Chondrocyte (in vitro differentiated cells): ENCODE results near the gene CACNB3. TPM values are rescaled to one million over a fixed set of nuclear protein-coding genes. Genes with fewer than 3 reads are reported as not detected.

ENCODE experiments used
- DNase-seq: peaks from one replicate; pipeline ENCODE4 v3.0.0; 2021; ENCODE audit warnings: mixed read lengths, low spot score
- H3K27ac Mint-ChIP-seq: one replicate; pipeline ENCODE4 v1.8.0; 2021; ENCODE audit warnings: mild to moderate bottlenecking, moderate library complexity, mixed read lengths; ENCODE audit not compliant: unreplicated experiment
- H3K27me3 Mint-ChIP-seq: 2 replicates; pipeline ENCODE4 v1.8.0; 2021; ENCODE audit warnings: low read depth, mixed read lengths
- H3K36me3 Mint-ChIP-seq: 2 replicates; pipeline ENCODE4 v1.8.0; 2021; ENCODE audit warnings: low read depth, mixed read lengths
- H3K4me1 Mint-ChIP-seq: 2 replicates; pipeline ENCODE4 v1.8.0; 2021; ENCODE audit warnings: low read depth, mild to moderate bottlenecking, mixed read lengths
- H3K4me3 Mint-ChIP-seq: one replicate; pipeline ENCODE4 v1.8.0; 2021; ENCODE audit warnings: mild to moderate bottlenecking, moderate library complexity, mixed read lengths; ENCODE audit not compliant: unreplicated experiment
- H3K9me3 Mint-ChIP-seq: 2 replicates; pipeline ENCODE4 v1.8.0; 2021; ENCODE audit warnings: low read depth, mixed read lengths
- CTCF ChIP-seq: fragments of 200-600 bp; sonication (generic); IDR thresholded peaks from 2 replicates; pipeline ENCODE4 v1.5.0; 2021; ENCODE audit warnings: antibody characterized with exemption, mild to moderate bottlenecking, moderate library complexity
- microRNA-seq: library from miRNA; unstranded; fragments of <30 nt; microRNA quantifications from one replicate; pipeline ENCODE4 v1.2.0, GENCODE V29; 2020; ENCODE audit warnings: borderline number of aligned reads
- total RNA-seq: library from RNA; stranded (reverse); gene quantifications from 3 replicates; pipeline ENCODE4 v1.2.1, GENCODE V29; 2021

The CACNB3 gene
- total RNA-seq, 1 donor from 2014 or later = 69.5 TPM

- H3K27ac Mint-ChIP-seq = no peak overlapping the region
- H3K9me3 Mint-ChIP-seq = no peaks in the 10 kb centered on the region
- H3K4me1 Mint-ChIP-seq = no peaks in the 10 kb centered on the region
- peaks cover 3% of the 10 kb centered on the region for H3K27me3 Mint-ChIP-seq
- TF ChIP-seq CTCF = no peak
- no peak for DNase-seq
- H3K4me3 Mint-ChIP-seq = no peak overlapping the region
- H3K36me3 Mint-ChIP-seq = no peaks in the 10 kb centered on the region
Observed at GRCh38 chr12:48875944-48876515, 57.7 kb downstream of the CACNB3 start.

Small RNA genes lying within 50 kb of the gene (microRNA-seq; reads per million reads assigned to microRNA genes)
- gene MIR4701 = not detected

Other genes starting within 250 kb of the CACNB3 start
- gene LALBA, start 248.4 kb upstream of the CACNB3 start, total RNA-seq = not detected in 3 replicates
- gene KANSL2, start 136.3 kb upstream of the CACNB3 start, total RNA-seq = 26.5 to 29.6 TPM (median 29.0 TPM) in 3 replicates
- gene CCNT1, start 101.8 kb upstream of the CACNB3 start, total RNA-seq = 26.4 to 34.9 TPM (median 28.9 TPM) in 3 replicates
- 54.9 to 57.6 TPM (median 57.2 TPM) in 3 replicates for gene ADCY6, start 29.4 kb upstream of the CACNB3 start, total RNA-seq
- gene DDX23, start 33.7 kb downstream of the CACNB3 start, total RNA-seq = 59.1 to 71.1 TPM (median 61.9 TPM) in 3 replicates
- 0.99 to 1.5 TPM (median 1.1 TPM) in 3 replicates for gene RND1, start 47.4 kb downstream of the CACNB3 start, total RNA-seq
- gene FKBP11, start 107.0 kb downstream of the CACNB3 start, total RNA-seq = 23.5 to 30.7 TPM (median 24.0 TPM) in 3 replicates
- 116 to 128 TPM (median 126 TPM) in 3 replicates for gene ARF3, start 139.0 kb downstream of the CACNB3 start, total RNA-seq
- 0.25 to 0.39 TPM in 2 of 3 replicates, not detected in the other for gene WNT10B, start 153.2 kb downstream of the CACNB3 start, total RNA-seq
- gene WNT1, start 159.8 kb downstream of the CACNB3 start, total RNA-seq = not detected in 3 replicates
- gene DDN, start 180.9 kb downstream of the CACNB3 start, total RNA-seq = 0.10 to 0.74 TPM (median 0.72 TPM) in 3 replicates
- 61.5 to 77.1 TPM (median 61.7 TPM) in 3 replicates for gene PRKAG1, start 200.3 kb downstream of the CACNB3 start, total RNA-seq
- gene KMT2D, start 242.3 kb downstream of the CACNB3 start, total RNA-seq = 65.4 to 73.8 TPM (median 70.7 TPM) in 3 replicates